Peyer's patch (tissue), 4 donors: ENCODE data around the gene GZF1.

Experiments
- POLR2A ChIP-seq, 2 donors: fragments of 450-650 bp; IDR thresholded peaks; one replicate each; pipeline ENCODE4 v1.5.1; 2017; ENCODE audit warnings: antibody characterized with exemption in 2 of 2, mild to moderate bottlenecking in 2 of 2, moderate library complexity in 2 of 2
- TF ChIP-seq, protein P1 (sequence below), 6 experiments: fragments of 450-650 bp in 4 of 6; fragments of 200-600 bp in 2 of 6; sonication (generic) in 1 of 6; IDR thresholded peaks; one replicate each; pipeline ENCODE4 v1.5.1; 2017 to 2019; ENCODE audit warnings: antibody characterized with exemption in 6 of 6, mild to moderate bottlenecking in 3 of 6, moderate library complexity in 1 of 6

DNA sequence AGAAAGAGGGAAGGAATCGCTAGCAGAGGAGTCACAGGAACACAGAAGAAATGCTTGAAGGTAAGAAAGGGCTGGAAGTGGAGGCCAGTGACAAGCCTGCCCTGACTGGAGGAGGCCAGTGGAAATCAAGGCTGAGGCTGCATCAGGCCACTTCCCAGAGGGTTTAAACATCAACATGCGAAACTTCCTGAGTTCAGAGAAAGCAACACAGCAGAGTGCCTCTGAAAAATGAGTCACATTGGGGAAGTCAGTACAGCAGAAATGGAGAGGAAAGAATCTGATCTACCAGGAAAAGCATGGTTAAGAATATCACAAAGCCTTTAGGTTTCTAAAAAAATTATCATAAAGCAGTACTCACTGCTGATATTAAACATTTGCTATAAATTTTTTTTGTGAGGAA, 36.0 kb downstream of the GZF1 start:
- TF ChIP-seq POLR2A (IDR thresholded peaks at IDR 0.05): no peak
- TF ChIP-seq, protein P1, sequence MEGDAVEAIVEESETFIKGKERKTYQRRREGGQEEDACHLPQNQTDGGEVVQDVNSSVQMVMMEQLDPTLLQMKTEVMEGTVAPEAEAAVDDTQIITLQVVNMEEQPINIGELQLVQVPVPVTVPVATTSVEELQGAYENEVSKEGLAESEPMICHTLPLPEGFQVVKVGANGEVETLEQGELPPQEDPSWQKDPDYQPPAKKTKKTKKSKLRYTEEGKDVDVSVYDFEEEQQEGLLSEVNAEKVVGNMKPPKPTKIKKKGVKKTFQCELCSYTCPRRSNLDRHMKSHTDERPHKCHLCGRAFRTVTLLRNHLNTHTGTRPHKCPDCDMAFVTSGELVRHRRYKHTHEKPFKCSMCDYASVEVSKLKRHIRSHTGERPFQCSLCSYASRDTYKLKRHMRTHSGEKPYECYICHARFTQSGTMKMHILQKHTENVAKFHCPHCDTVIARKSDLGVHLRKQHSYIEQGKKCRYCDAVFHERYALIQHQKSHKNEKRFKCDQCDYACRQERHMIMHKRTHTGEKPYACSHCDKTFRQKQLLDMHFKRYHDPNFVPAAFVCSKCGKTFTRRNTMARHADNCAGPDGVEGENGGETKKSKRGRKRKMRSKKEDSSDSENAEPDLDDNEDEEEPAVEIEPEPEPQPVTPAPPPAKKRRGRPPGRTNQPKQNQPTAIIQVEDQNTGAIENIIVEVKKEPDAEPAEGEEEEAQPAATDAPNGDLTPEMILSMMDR (IDR thresholded peaks at IDR 0.05): no peak
